GM19023 (cell line): Measurements from ENCODE around the gene TTPAL.

Experiments
- ATAC-seq: cut with Tn5 transposase; IDR thresholded peaks from one replicate; pipeline ENCODE4 v1.9.1; 2021; ENCODE audit warnings: mild to moderate bottlenecking, moderate library complexity; ENCODE audit not compliant: unreplicated experiment

Gene TTPAL

DNA sequence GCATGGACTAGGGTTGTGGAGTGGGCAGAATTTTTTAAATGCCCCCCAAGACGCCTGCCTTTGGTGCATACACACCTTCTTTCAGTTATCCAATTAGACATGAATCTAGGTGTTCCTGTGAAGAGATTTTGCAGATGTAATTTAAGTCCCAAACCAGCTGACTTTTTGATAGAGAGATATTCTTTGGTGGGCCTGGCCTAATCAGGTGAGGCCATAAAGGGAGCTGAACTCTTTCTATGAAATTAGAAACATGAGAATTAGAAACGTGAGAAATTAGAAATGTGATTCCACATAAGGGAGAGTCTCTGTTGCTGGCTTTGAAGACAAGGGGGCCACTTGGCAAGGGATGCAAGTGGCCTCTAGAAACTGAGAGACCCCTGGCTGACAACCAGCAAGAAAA lies 36.4 kb upstream of the TTPAL start:
- ATAC-seq = no peak

DNA sequence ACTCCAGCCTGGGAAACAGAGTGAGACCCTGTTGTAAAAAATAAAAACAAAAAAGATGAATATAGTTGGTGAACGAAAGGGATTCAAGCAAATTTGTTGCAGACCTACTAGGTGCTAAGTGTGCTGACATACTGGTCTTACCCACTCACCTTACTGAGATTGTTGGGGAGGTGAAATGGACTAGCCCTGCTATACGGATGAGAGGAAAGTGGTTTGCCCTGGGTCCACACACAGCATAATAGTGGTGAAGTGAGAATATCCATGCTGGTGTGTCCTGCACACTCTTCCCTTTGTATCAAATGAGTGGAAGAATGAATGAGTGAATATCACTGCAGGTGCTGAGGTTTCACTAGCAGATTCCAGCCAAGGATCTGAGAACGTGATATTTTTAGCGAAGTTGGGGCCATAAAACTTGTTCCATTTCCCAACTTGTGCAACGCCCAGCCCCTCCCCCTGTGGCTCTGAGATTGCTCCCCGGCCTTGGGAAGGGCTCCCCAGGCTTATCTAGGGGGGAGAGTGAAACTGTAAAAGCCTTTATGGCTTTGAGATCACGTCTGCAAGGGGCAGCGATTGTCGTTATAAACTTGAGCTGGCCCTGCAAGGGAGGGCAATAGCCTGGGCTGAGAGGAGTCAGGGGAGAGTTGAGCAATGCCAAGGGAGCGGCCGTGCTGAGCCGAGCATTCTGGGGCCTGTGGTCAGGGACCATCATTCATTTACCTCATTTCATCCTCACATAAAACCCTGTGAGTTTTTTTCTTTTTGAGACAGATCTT lies 33.2 kb upstream of the TTPAL start:
- ATAC-seq = no peak

- no peak for ATAC-seq
These were observed 29.6 kb upstream of the TTPAL start for GRCh38 chr20:44445742-44446710.

- ATAC-seq = no peak
These were observed 27.8 kb upstream of the TTPAL start for GRCh38 chr20:44447827-44448419.

GRCh38 chr20:44448753-44449546 lies 26.7 kb upstream of the TTPAL start:
- no peak for ATAC-seq

DNA sequence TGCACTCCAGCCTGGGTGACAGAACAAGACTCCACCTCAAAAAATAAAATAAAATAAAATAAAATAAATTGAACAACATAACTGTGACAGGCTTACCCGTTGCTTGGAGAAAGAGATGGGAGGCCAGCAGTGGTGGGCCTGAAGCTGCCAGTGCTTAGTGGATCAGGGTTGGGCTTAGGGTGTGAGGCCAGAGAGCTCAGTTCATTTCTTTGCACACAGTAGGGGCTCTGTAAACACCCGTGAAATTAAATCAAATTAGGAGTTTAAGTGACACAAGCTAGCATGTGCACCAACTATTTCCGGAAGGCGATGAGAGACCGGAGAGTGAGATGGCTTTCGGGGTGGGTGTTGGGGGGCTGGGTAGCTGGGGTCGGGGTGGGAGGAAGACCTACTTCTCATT lies 25.8 kb upstream of the TTPAL start:
- ATAC-seq = no peak

DNA sequence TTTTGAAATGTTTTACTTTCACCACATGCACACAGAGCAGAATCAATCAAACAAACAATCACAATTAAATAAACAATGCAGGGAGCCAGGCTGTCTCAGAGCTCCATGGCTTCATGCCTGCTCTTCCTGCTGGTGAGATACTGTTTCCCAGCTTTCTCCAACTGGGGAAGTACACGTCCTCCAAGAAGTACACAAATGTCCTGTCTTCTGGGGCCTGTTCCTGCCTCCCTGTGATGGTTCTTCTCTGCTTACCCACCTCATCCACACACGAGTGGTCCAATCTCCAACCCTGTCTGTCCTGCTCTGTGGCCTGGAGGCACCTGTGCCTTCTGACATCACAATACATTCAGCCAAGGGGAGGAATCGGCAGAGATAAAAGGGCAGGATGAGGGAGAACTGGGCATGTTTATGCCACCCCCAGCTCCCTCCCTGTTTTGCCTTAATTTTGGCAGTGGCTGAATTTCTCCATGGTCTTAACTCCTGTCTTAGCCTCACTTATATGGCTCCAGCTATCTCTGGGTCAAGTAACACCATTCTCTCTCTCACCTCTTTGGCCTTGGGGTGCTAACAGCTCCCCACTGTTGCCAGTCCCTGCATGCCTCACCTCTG lies 25.3 kb upstream of the TTPAL start:
- ATAC-seq = no peak

DNA sequence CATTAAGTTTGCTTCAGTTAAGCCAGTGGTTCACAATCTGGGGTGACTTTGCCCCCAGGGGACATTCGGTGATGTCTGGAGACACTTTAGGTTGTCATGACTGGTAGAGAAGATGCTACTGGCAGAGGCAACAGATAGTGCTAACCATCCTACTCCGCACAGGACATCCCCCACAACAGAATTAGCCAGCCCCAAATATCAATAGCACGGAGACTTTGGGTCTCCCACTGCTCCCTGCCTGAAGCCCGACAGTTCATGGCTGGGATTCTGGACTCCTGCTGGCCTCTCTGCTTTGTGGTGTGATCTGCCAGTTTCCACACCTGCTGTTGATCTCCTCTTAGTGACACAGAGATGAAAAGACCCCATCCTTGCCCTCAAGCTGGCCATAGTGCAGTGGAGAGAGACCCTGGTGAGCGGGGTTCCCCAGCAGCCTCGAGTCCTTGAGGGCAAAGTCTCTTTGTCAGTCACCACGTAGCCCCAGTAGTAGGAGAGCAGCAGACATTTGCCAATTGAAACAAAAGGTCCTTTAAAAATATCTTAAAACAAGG lies 24.7 kb upstream of the TTPAL start:
- no peak for ATAC-seq

- no peak for ATAC-seq
These were observed 21.2 kb upstream of the TTPAL start for GRCh38 chr20:44454306-44454963.

DNA sequence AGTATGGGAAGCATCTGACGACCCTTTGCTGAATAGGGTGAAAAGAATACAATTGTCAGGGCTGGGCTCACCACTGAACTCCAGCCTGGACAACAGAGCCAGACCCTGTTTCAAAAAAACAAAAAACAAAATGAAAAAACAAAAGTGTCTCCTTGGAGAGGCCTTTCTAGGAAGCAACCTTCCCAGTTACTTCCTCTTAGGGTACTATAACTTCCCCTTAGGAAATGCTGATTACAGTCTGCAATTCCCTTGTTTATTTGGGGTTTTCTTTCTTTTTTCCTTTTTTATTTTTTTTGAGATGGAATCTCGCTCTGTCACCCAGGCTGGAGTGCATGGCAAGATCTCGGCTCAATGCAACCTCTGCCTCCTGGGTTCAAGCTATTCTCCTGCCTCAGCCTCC lies 20.5 kb upstream of the TTPAL start:
- ATAC-seq = no peak

DNA sequence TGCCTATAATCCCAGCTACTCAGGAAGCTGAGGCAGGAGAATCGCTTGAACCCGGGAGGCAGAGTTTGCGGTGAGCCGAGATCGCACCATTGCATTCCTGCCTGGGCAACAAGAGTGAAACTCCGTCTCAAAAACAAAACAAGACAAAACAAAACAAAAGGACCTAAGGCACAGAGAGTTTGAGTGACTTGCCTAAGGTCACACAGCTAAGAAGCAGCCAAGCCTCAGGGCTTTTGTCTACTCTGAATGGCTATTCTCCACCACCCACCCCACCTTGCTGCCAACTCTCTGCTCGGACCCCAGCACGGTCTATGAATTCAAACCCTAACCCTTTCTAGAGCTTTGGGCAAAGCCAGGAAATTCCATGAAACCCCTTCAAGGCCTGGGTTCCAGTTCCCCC lies 19.1 kb upstream of the TTPAL start:
- no peak for ATAC-seq

- no peak for ATAC-seq
These were observed 18.7 kb upstream of the TTPAL start for GRCh38 chr20:44457016-44457415.

DNA sequence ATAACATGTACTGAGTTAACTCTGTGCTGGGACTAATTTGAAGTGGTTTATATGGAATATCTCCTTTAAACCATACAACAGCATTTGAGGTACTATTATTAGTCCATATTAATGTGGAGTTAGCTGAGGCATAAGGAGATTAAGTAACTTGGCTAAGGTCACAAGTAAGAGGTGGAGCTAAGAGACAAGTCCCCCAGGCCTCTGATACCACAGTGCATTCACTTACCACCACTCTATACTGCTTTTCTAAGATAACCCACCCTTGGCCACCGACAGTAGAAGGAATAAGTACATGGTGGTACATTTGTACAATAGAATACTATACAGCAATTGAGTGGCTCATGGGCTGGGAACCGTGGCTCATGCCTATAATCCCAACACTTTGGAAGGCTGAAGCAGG lies 16.4 kb upstream of the TTPAL start:
- no peak for ATAC-seq

GRCh38 chr20:44460795-44461141 lies 14.9 kb upstream of the TTPAL start:
- no peak for ATAC-seq

- no peak for ATAC-seq
These were observed 14.4 kb upstream of the TTPAL start for GRCh38 chr20:44461142-44461802.

GRCh38 chr20:44461803-44462174 lies 13.9 kb upstream of the TTPAL start:
- no peak for ATAC-seq

DNA sequence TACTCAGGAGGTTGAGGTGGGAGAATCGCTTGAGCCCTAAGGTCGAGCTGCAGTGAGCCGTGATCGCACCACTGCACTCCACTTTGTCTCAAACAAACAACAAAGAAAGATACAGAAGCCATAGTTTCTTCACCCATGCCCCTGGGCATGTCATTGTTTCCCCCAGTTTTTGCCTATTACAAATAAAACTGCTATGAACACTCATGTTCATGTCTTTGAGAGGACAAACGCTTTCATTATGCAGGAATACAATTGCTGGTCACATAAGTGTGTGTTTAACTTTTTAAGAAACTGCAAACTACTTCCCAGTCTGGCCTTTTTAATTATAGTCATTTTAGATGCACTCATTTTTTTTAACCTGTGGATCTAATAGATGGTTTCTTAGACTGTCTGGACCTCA lies 12.2 kb upstream of the TTPAL start:
- no peak for ATAC-seq

DNA sequence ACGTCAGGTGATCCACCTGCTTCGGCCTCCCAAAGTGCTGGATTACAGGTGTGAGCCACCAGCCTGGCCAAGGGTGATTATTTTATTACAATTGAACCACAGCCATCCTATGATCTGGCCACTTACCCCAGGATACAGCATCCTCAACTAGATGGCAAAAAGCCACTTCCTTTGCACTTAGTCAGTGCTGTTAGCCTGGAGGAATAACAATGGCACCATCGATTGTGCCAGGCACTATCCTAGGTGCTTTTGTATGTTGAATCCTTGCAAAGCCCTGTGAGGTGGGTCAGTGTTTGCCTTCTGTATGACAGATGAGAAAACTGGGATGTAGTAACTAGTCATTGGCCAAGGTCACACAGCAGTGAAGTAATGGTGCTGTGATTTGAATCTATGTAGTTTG lies 11.2 kb upstream of the TTPAL start:
- ATAC-seq = no peak

DNA sequence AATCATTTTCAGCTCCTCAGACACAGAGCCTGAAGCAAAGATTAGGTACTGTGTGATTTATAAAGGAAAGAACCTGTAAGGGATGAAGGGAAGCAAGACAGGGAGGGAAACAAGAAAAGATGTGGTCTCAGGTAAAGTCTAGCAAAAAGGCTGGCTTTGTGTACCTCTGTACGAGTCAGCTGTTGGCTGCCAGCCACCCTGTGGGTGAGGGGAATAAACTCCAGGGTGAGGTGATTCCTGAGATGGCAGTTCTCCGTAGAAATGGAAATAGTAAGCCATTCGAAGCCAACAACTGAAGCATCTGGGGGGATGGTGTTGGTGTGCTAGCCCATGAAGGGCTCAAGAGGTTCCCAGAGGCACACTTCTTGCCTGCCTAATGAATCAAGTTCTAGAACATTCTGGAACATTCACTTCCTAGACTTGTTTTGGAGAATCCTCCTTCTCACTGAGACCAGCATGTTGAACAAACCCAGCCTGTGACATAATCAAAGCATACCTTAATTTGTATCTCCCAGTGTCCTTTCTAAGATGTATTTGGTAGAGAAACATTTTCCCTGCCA lies 10.6 kb upstream of the TTPAL start:
- no peak for ATAC-seq
